PC-3 (cell line): Measurements from ENCODE around the gene ARHGAP4. TPM values are rescaled to one million over a fixed set of nuclear protein-coding genes. Genes with fewer than 3 reads are reported as not detected.
A peak's percentile ranks its signal among the peaks of the same experiment; 100 is the strongest.

ENCODE experiments used
- ATAC-seq: fragments of 200-7000 bp; cut with Tn5 transposase; 2 replicates; pipeline ENCODE4 v1.9.1; 2020; ENCODE audit warnings: mild to moderate bottlenecking, moderate library complexity
- BruUV-seq: library from RNA; stranded (reverse); fragments of 400-500 nt; replicated peaks from 2 replicates; lab custom pipeline; 2021; lab: Mats Ljungman, UMichigan
- CTCF ChIA-PET: fragments of 300-600 bp; sonication (Branson Sonifier 250); formaldehyde crosslinking; loops from one replicate; lab custom pipeline; 2022; ENCODE audit warnings: antibody characterized with exemption; lab: Charles Lee
- POLR2A ChIA-PET: fragments of 300-600 bp; sonication (Branson Sonifier 250); formaldehyde crosslinking; loops from one replicate; lab custom pipeline; 2022; ENCODE audit warnings: antibody characterized with exemption; ENCODE audit not compliant: unreplicated experiment; lab: Charles Lee
- DNase-seq: peaks from one replicate; pipeline ENCODE4 v3.0.0-alpha.2; 2015
- H2AFZ ChIP-seq: fragments of 300-600 bp; sonication (generic); 2 replicates; pipeline ENCODE4 v1.6.0; 2016; ENCODE audit warnings: antibody characterized with exemption, low read length
- H3F3A ChIP-seq: fragments of 300-600 bp; sonication (generic); one replicate; pipeline ENCODE4 v1.6.0; 2017; ENCODE audit warnings: antibody characterized with exemption, low read length, control low read depth, mild to moderate bottlenecking; ENCODE audit not compliant: unreplicated experiment
- H3K27ac ChIP-seq: fragments of 300-600 bp; sonication (generic); 2 replicates; pipeline ENCODE4 v1.5.1; 2016; ENCODE audit warnings: mild to moderate bottlenecking, low read length
- H3K27me3 ChIP-seq: fragments of 300-600 bp; sonication (generic); 2 replicates; pipeline ENCODE4 v1.6.1; 2016; ENCODE audit warnings: low read length, mixed read lengths
- H3K36me3 ChIP-seq: fragments of 300-600 bp; sonication (generic); 2 replicates; pipeline ENCODE4 v1.6.1; 2016; ENCODE audit warnings: low read depth, mixed run types, low read length, mixed read lengths
- H3K4me1 ChIP-seq: fragments of 300-600 bp; sonication (generic); 2 replicates; pipeline ENCODE4 v1.5.1; 2016; ENCODE audit warnings: low read length; ENCODE audit not compliant: insufficient read depth
- H3K4me2 ChIP-seq: fragments of 300-600 bp; sonication (generic); 2 replicates; pipeline ENCODE4 v1.6.0; 2016; ENCODE audit warnings: low read length
- H3K4me3 ChIP-seq: fragments of 300-600 bp; sonication (generic); 2 replicates; pipeline ENCODE4 v1.5.1; 2016; ENCODE audit warnings: mild to moderate bottlenecking, low read length, mixed read lengths
- H3K79me2 ChIP-seq: fragments of 300-600 bp; sonication (generic); 2 replicates; pipeline ENCODE4 v1.6.1; 2017; ENCODE audit warnings: low read length, mixed read lengths
- H3K9ac ChIP-seq: fragments of 300-600 bp; sonication (generic); 2 replicates; pipeline ENCODE4 v1.6.0; 2016; ENCODE audit warnings: mild to moderate bottlenecking, low read length
- H3K9me2 ChIP-seq: fragments of 300-600 bp; sonication (generic); replicated peaks from 2 replicates; pipeline ENCODE4 v1.6.1; 2016; ENCODE audit warnings: mixed run types, low read length, mixed read lengths
- H3K9me3 ChIP-seq: fragments of 300-600 bp; sonication (generic); 2 replicates; pipeline ENCODE4 v1.6.1; 2016; ENCODE audit warnings: low read length, mixed read lengths
- H4K20me1 ChIP-seq: fragments of 300-600 bp; sonication (generic); 2 replicates; pipeline ENCODE4 v1.6.1; 2016; ENCODE audit warnings: low read length, mixed read lengths
- CTCF ChIP-seq: fragments of 300-600 bp; sonication (generic); conservative IDR thresholded peaks from 2 replicates; pipeline ENCODE4 v1.5.1; 2017; ENCODE audit warnings: antibody characterized with exemption, low read depth, mild to moderate bottlenecking, low read length
- EZH2 ChIP-seq: fragments of 300-600 bp; sonication (generic); IDR thresholded peaks from one replicate; pipeline ENCODE4 v1.6.1; 2017; ENCODE audit warnings: antibody characterized with exemption, mild to moderate bottlenecking, low read length; ENCODE audit not compliant: unreplicated experiment
- EZH2phosphoT487 ChIP-seq: fragments of 300-600 bp; sonication (generic); IDR thresholded peaks from 2 replicates; pipeline ENCODE4 v1.6.1; 2018; ENCODE audit warnings: mild to moderate bottlenecking, antibody characterized with exemption, low read length, borderline replicate concordance
- intact Hi-C: fragments of 100-400 bp; cut with micrococcal nuclease; formaldehyde crosslinking; loops from 2 replicates; pipeline ENCODE4 v1.9.0; 2023
- total RNA-seq: library from RNA; depleted of rRNA; stranded (reverse); fragments of >200 nt; gene quantifications from 2 replicates; pipeline ENCODE4 v1.2.3, GENCODE V29; 2014

ARHGAP4 gene
- total RNA-seq, 1 experiment from 2014 or later = 4.6 TPM

GRCh38 chrX:153967536-153968224, 41.6 kb upstream of the ARHGAP4 start:
- BruUV-seq = no TSS peak
- Histone ChIP-seq H3K9me2 (no peaks in the 10 kb centered on the region), H3K4me3 (peak overlapping the region; percentile 99), H4K20me1 (peaks cover 38% of the 10 kb centered on the region), H3F3A (no peaks in the 10 kb centered on the region), H3K27ac (no peak overlapping the region), H3K36me3 (peaks cover 4% of the 10 kb centered on the region; the same call in 1 of the 2 replicates), H3K4me1 (peaks cover 17% of the 10 kb centered on the region), H3K4me2 (peak overlapping the region; percentile 87), H3K9me3 (no peaks in the 10 kb centered on the region), H3K27me3 (no peaks in the 10 kb centered on the region), H3K9ac (no peak overlapping the region), H2AFZ (no peak overlapping the region), H3K79me2 (peaks cover 85% of the 10 kb centered on the region)
- ATAC-seq (no peak), DNase-seq (no peak)
- ChIA-PET CTCF (interaction anchor here (0.6 to 1.6 kb wide), 2 partner anchors 39 to 407 kb away, joined by 3 to 5 read pairs; partner anchors contain the start of gene FLNA), POLR2A (no interaction called here)
- intact Hi-C loops = no loop called here
- TF ChIP-seq EZH2 (no peak), EZH2phosphoT487 (no peak), CTCF (no peak)

GRCh38 chrX:153966841-153967535, 40.9 kb upstream of the ARHGAP4 start:
- CTCF ChIA-PET = interaction anchor here (1.6 kb wide), 1 partner anchor 39 kb away, joined by 5 read pairs; no protein-coding TSS in a partner anchor
- no peak overlapping the region for H2AFZ ChIP-seq
- H3K27me3 ChIP-seq = no peaks in the 10 kb centered on the region
- H4K20me1 ChIP-seq = peaks cover 38% of the 10 kb centered on the region
- no peak overlapping the region for H3K9ac ChIP-seq
- no peak for ATAC-seq
- POLR2A ChIA-PET = no interaction called here
- peaks cover 10% of the 10 kb centered on the region; the same call in 1 of the 2 replicates for H3K36me3 ChIP-seq
- intact Hi-C loops = no loop called here
- BruUV-seq = no TSS peak
- no peak overlapping the region for H3K4me3 ChIP-seq
- no peak overlapping the region for H3K27ac ChIP-seq
- no peaks in the 10 kb centered on the region for H3K9me2 ChIP-seq
- no peak for TF ChIP-seq EZH2
- TF ChIP-seq EZH2phosphoT487 = no peak
- TF ChIP-seq CTCF = no peak
- no peaks in the 10 kb centered on the region for H3K9me3 ChIP-seq
- no peak for DNase-seq
- peaks cover 17% of the 10 kb centered on the region for H3K4me1 ChIP-seq
- H3K4me2 ChIP-seq = peak overlapping the region; percentile 87
- no peaks in the 10 kb centered on the region for H3F3A ChIP-seq
- H3K79me2 ChIP-seq = peaks cover 85% of the 10 kb centered on the region
